Urothelium cell line (cell line): ENCODE measurements around the gene UTP14C.
A peak's percentile ranks its signal among the peaks of the same experiment; 100 is the strongest.
"Not testable (repeated sequence)": the region's sequence is repeated elsewhere in the genome, so short reads cannot be mapped to it uniquely, and the experiment has no call there.

Source experiments
- DNase-seq: peaks from one replicate; pipeline ENCODE4 v3.0.0; 2011; ENCODE audit warnings: low spot score, mixed read lengths
- FAIRE-seq: peaks from 2 replicates; lab custom pipeline; 2011; peaks lifted over from hg19 to GRCh38; lab: Jason Lieb, UNC

The UTP14C gene

GRCh38 chr13:52003541-52003940 is 20.9 kb upstream of the UTP14C start:
- FAIRE-seq (no peak), DNase-seq (no peak)

- FAIRE-seq (no peak), DNase-seq (no peak)
Measured at GRCh38 chr13:52004511-52005170, 19.9 kb upstream of the UTP14C start.

DNA sequence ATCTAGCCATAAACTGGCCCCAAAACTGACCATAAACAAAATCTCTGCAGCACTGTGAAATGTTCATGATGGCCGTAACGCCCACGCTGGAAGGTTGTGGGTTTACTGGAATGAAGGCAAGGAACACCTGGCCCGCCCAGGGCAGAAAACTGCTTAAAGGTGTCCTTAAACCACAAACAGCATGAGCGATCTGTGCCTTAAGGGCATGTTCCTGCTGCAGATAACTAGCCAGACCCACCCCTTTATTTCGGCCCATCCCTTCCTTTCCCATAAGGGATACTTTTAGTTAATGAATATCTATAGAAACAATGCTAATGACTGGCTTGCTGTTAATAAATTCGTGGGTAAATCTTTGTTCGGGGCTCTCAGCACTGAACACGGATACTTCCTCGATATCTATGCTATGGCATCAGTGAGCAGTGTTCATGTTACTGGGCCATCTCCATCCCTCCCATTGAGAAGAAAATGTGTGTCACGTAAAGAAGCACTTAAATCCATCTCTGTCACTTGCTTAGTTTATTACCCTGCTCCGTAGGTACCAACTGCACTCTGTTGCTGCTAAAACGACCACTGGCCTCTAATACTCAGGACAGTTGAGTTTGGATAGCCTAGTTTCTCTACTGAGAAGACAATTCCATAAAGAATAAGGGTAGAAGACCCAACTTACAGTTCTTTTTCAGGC is 18.5 kb upstream of the UTP14C start:
- FAIRE-seq (no peak), DNase-seq (no peak)

DNA sequence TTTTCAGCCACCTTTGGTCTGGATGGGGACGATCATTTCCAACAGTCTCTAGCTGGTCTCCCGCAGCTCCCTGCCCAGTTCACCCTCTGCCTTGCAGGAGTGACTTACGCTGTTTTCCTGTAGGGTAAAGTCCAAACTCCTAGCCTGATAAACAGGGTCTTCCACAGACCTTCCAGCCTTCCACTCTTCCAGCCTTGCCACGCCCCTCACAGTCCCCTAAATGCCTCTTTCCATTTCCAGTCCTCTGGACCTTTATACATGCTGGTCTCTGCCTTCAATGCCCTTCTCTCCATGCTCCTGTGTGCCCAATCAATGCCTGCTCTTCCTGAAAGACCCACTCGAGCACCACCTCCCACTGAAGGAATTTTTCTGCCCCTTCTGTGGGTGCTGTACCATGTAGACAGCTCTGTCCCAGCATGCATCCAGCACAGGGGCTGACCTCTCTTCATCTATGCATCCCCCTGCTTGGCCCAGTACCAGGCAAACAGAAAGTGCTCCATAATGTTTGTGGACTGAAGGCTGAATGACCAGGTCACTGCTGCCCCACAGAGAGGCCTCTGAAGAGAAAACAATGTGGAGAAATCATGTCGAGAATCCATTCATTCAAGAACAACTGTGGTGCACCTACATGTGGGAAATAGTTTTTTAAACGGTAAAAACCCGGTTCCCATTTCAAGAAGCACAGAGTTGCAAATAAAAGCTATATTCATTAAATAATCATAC is 17.8 kb upstream of the UTP14C start:
- DNase-seq: no peak
- FAIRE-seq: no peak

DNA sequence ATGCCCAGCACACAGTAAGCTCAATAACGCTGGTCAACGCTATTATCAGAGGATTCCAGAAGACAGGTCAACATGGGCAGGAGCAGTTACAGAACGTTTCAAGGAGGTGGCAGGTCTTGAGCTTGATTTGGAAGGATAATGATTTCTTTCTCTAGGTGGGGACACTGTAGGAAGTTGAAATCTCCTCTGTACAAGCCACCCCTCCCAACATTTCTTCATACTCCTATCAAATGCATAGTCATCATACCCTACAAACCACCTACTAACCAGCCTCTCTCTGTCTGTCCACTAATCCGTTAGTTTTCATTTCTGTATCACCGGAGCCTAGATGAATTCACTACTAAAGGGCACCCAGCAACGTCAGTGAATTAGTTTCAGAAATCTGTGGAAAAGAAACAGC is 14.5 kb upstream of the UTP14C start:
- no peak for FAIRE-seq
- DNase-seq: no peak

DNA sequence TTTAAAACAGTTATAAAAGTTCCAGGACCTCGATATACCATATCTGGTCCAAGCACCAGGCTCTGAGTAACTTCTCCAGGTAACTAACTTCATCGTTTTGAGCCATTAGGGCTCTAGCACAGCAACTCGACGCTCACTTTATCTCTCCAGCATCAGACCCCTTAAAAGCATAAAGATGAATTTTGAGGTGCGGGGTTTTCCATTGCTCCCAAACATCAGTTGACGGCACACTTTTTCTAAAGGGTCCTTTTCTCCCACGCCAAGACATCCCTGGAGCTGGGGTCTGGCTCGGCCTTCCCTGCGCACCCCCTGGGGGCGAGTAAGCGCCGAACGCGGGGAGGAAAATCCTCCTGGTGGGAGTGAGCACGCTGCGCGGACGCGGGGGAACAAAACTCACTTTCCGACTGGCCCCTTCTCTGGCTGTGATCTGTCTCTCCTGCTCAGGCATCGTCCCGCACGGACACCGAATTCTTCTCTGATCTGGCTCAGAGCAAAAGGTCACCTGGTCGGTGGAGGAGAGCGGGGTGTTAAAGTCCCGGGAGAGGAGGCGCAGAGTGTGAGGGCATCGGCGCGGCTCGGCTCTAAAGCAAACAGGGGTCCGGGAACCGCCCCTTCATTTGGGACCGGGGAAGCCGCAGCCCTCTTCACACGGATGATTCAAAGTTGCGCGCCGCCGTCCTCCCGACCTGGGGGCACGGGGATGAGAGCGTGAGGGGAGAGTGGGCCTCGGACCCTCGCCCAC is 13.4 kb upstream of the UTP14C start, which contains the start of gene ATP7B:
Gene ATP7B, minus strand, starts transcription at position 561 of the 742 bp plus-strand sequence. Its CDS starts 113 bp downstream, at position 448.
- DNase-seq (peak; percentile 30), FAIRE-seq (no peak)

DNA sequence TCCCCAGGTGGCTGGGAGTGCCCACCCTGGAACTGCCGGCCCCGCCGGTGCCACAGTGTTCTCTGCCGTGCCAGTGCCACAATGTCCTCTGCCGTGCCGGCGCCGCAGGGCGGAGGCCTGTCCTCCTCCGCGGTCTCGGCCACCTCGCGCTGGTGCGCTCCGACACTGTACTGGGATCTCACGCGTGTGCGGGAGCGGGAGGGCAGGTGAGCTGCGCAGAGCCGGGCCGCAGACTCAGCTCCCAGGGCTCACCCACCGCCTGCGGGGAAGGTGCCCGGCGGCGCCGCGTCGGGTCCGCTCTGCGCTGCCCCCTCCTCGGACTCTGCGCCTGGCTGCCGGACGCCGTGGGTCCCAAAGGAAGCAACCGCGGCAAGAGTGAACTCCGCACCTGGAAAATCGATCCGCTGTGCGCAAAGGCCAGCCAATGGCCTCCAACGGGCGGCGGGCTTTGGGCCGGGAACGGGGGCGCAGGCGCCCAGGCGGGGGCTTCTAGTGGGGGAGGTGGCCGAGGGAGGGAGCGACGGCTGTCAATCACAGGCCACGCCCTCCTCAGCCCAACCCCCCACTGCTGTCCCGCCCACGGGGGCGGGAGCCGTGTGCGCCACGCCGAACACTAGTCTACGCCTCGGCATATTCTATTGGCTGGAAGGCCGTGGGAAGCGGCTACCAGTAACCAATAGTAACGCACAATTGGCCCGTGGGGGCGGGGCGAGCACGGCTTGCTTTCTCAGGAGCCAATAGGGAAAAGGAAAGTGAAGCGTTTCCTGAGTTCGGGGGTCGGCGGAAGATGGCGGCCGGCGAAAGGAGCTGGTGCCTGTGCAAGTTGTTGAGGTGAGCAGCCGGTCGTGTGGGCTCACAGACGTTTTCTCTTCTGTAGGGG is 12.6 kb upstream of the UTP14C start, which contains the start of gene ALG11:
Gene ALG11, plus strand, starts transcription at position 767 of the 880 bp plus-strand sequence. Its CDS starts 21 bp downstream, at position 788.
- FAIRE-seq: peak; percentile 44
- peak; percentile 95 for DNase-seq

GRCh38 chr13:52012512-52012836 is 12.0 kb upstream of the UTP14C start:
- FAIRE-seq (no peak), DNase-seq (no peak)

DNA sequence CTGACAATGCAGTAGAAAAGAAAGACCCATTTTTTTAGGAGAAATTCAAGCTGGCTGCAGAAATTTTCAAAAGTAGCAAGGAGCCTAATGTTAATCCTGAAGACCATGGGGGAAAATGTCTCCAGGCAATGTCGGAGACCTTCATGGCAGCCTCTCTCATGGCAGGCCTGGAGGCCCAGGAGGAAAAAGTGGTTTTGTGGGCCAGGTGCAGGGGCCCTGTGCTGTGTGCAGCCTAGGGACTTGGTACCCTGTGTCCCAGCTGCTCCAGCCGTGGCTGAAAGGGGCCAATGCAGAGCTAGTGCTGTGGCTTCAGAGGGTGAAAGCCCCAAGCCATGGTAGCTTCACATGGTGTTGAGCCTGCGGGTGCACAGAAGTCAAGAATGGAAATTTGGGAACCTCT is 8.2 kb upstream of the UTP14C start:
- FAIRE-seq: no peak

GRCh38 chr13:52020191-52020590 is 4.3 kb upstream of the UTP14C start:
- FAIRE-seq: no peak
- no peak for DNase-seq

More for the DNA sequence above, 8.2 kb upstream of the UTP14C start:
- no peak for DNase-seq

- DNase-seq (no peak), FAIRE-seq (no peak)
Measured at GRCh38 chr13:52022356-52022755, 2.1 kb upstream of the UTP14C start.

GRCh38 chr13:52025475-52026245 is 1.2 kb downstream of the UTP14C start:
- FAIRE-seq (no peak), DNase-seq (no peak)

DNA sequence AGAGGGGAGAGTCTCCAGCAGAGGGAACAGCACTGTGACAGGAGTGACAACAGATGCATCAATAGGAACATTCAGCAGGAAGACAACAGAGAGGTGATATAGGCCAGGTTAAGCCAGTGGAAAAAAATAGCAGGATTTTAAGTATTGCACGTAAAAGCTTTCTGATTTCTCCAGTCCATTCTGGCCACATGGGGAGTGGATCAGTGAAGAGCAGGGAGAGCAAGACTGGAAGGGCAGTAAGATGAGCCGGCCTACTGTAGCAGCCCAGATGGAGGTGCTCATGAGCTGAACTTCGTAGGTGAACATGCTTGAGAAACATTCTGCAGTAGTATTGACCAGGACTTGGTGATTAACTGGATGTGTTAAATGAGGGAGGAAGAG is 1.7 kb downstream of the UTP14C start:
- DNase-seq: no peak
- no peak for FAIRE-seq

DNA sequence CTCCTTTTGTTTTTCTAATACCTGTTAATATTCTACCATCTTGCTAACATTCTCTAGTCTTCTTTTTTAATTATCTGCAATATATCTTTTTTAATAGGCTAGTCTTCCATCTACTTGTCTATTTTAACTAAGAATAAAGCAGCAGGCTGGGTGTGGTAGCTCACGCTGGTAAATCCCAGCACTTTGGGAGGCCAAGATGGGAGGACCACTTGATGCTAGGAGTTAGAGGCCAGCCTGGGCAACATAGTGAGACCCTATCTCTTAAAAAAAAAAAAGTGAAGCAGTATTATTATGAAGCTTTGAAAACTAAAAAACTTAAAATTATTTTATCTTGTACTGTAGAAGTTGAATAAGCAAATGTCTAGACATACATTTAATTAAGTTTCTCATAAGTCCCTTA is 3.3 kb downstream of the UTP14C start:
- FAIRE-seq: no peak
- no peak for DNase-seq

GRCh38 chr13:52029569-52029968 is 5.1 kb downstream of the UTP14C start:
- FAIRE-seq: no peak
- no peak for DNase-seq

DNA sequence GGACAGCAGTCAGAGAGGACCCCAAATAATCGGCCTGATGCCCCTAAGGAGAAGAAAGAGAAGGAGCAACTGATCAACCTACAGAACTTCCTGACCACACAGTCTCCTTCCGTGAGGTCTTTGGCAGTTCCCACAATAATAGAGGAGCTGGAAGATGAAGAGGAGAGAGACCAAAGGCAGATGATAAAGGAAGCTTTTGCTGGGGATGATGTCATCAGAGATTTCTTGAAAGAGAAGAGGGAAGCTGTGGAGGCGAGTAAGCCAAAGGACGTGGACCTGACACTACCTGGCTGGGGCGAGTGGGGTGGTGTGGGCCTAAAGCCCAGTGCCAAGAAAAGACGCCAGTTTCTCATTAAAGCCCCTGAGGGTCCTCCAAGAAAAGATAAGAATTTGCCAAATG is 5.9 kb downstream of the UTP14C start:
- DNase-seq, FAIRE-seq: not testable (repeated sequence)

GRCh38 chr13:52033039-52033438 is 8.5 kb downstream of the UTP14C start:
- FAIRE-seq (no peak), DNase-seq (no peak)

DNA sequence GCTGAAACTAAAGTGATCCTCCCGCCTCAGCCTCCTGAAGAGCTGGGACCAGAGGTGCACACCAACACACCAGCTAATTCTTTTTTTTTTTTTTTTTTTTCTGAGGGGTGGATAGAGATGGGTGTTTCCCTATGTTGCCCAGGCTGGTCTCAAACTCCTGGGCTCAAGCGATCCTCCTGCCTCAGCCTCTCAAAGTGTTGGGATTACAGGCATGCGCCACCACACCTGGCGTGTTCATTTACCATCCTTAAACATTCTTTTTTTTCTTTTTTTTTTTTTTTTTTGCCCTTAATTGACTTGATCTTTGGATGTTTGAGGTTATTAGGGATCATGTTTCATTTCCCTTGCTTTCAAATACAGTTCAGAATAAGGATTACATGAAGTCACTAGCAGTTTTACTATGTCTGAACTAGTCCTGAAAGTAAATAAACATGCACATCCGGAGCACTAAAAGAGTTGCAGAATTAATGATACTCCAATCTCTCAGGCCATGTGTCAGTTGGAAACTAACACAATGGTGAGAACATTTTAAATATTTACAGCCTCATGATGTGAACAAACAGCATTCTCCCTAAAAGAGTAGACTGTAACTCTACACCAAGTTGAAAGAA is 10.2 kb downstream of the UTP14C start:
- no peak for FAIRE-seq

GRCh38 chr13:52036037-52036436 is 11.5 kb downstream of the UTP14C start:
- FAIRE-seq: no peak

More for the DNA sequence above, 10.2 kb downstream of the UTP14C start:
- DNase-seq: no peak

More at GRCh38 chr13:52036037-52036436, 11.5 kb downstream of the UTP14C start:
- no peak for DNase-seq
